ENCODE measurements around the gene GALK2.
"Not testable (repeated sequence)": the region's sequence is repeated elsewhere in the genome, so short reads cannot be mapped to it uniquely, and the experiment has no call there.

The GALK2 gene

GRCh38 chr15:49287481-49287880, 117.4 kb downstream of the GALK2 start:
- DNase-seq: no peak

DNA sequence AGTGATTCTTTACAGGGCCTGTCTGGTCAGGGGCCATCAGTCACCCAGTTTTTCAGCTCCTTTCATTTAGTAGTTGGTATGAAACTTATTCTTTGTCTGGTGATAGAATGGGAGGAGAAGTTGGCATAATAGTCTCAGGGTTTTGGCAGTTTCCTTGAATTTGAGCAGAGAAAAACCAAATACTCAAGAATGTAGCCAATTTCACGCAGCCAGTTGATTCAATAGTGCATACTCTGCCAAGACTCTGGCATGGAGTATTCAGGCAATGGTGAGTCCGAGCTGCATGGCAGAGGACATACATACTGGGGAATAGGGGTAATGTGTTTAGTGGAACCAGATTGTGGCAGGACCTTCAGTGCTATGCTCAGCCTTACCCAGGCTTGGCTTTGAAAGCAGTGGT, 118.3 kb downstream of the GALK2 start:
- no peak for DNase-seq

DNA sequence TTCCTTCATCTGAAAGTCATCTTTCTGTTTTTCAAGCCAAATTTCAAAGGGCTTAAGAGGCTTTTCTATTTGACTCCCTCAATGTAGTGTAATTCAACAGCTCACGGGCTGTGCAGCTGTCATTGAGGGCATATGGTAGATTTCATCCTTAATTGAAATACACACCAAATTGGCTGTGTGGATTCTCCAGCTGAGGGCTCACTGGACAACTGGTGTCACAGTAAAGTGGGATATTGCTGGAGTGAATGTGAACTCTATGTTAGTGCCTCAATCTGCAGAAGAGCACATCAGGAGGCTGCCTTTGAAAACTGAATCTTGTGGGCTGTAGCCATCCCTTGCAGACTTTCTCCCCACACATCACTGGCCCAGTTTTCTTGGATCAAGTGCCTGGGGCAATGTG, 120.1 kb downstream of the GALK2 start:
- no peak for DNase-seq

- no peak for DNase-seq
Measured at GRCh38 chr15:49293941-49294340, 123.9 kb downstream of the GALK2 start.

DNA sequence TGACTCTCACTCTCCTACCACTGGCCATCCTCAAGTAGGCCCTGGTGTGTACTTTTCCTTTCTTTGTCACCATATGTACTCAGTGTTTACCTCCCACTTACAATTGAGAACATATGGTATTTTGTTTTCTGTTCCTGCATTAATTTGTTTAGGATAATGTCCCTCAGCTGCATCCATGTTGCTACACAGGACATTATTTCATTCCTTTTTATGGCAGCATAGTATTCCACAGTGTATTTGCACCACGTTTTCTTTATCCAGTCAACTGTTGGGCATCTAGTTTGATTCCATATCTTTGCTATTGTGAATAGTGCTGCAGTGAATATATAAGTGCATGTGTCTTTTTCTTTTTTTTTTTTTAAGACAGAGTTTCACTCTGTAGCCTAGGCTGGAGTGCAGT, 126.2 kb downstream of the GALK2 start:
- no peak for DNase-seq

DNA sequence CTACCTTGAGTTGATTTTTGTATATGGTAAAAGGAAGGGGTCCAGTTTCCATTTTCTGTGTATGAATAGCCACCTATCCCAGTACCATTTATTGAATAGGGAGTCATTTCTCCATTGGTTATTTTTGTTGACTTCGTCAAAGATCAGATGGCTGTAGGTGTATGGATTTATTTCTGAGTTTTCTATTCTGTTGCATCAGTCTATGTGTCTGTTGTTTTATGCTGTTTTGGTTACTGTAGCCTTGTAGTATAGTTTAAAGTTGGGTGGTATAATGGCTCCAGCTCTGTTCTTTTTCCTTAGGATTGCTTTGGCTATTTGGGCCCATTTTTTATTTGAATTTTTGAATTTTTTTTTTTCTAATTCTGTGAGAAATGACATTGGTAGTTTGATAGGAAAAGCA, 127.5 kb downstream of the GALK2 start:
- DNase-seq: no peak

GRCh38 chr15:49300856-49301255, 130.8 kb downstream of the GALK2 start:
- no peak for DNase-seq

DNA sequence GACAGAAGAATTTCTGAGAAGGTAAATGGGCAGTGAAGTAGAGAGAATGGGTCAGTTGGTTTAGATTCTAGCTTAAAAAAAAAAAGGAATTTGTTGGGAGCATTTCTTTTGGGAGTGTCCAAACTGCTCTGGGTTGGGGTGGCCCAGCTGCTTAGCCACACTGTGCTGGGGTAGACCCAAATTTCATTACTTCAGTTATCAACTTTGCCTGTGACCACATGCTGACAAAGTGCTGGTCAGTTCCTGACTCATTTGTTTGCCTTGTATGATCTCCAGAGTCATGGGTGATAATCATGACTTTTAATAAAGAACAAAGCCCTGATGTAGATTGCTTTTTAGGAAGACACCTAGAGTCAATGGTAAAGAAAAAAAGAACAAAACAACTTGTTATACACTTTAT, 131.5 kb downstream of the GALK2 start:
- DNase-seq: no peak

GRCh38 chr15:49303003-49303402, 133.0 kb downstream of the GALK2 start:
- DNase-seq: no peak

GRCh38 chr15:49306551-49306950, 136.5 kb downstream of the GALK2 start:
- DNase-seq: no peak

DNA sequence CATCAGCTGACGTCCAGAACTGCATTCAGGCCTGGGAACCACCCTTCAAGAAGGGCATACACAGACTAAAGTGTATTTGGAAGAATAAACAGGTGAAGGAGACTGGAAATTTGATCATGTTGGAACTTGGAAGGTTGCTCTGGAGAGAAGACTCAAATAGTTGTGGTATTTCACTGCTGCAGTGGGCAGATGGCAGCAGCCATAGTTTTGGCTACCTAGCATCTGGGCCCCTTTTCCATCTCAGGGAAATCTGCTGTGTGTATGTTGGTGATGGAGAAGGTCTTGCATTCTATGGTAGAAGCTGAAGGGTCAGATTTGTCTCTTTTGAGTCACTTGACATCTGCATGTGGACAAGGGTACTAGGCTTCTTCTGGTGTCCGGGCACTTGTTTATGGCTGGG, 138.6 kb downstream of the GALK2 start:
- no peak for DNase-seq

GRCh38 chr15:49309889-49310288, 139.8 kb downstream of the GALK2 start:
- DNase-seq: no peak

GRCh38 chr15:49313650-49314049, 143.6 kb downstream of the GALK2 start:
- no peak for DNase-seq

DNA sequence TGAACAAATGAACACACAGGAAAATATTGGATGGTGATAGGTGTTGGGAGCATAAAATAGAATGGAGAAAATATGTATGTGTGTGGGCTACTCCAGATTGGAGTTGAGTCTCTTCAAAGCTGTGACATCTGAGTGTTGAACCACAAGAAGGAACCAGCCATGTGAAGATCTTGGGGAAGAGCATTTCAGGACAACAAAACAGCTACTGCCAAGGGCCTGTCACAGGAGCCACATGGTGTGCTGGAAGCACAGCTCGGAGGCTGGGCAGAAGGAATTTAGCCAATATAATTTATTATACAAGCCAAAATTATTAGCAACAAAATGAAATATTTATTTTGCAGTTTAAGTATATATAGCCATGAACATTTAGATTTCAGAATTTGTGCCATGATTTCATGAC, 144.7 kb downstream of the GALK2 start:
- no peak for DNase-seq

DNA sequence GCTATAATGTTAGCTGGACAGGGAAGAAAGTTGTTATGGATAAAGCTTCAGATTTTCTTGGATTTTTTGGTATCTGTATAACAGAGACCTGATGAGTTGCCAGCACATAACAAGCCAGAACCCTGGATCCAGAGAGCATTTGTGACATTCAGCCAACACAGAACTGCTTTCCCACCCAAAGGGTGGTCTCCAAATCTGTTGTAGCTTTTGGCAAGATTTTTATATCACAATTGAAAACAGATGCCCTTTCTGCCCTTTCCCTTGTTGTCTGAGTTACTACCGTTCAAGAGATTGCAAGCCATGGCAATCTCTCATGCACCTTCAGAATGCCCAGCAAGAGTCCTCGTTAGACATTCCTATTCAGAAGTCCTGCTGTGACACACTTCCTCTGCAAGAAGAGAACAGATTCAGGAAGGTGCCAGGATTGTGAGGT, 145.4 kb downstream of the GALK2 start:
- DNase-seq: no peak

DNA sequence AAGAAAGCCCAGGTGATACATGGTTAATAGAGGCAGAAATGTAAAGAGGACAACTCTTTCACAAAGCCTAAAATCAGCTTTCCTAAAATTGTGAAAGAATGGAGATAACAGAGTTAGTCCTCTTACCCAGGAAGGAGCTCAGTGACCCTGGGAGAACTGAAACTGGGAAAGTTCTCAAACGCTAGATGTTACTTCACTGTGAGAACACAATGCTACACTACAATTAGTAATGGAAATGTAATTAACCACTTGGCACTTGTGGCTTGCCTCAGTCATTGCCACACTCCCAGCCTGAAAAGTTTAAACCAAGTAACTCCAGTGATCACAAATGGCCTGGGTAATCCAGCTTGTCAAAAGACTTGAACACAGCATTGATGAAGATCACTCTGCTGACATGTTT, 150.3 kb downstream of the GALK2 start:
- no peak for DNase-seq

GRCh38 chr15:49323207-49323606, 153.2 kb downstream of the GALK2 start:
- no peak for DNase-seq

DNA sequence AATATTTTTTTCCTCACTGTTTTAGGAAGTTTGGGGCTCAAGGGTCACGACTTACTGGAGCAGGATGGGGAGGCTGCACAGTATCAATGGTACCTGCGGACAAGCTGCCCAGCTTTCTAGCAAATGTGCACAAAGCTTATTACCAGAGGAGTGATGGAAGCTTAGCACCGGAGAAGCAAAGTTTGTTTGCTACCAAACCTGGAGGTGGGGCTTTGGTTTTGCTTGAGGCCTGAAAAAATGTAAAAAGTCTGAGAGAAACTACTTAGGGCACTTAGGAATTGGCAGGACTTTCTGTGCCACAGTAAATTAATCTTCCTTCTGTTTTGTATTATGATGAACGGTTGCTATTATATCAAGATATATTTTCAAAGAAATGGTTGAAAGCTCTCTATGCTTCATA, 157.9 kb downstream of the GALK2 start:
- DNase-seq: no peak

- DNase-seq: no peak
Measured at GRCh38 chr15:49328941-49329340, 158.9 kb downstream of the GALK2 start.

DNA sequence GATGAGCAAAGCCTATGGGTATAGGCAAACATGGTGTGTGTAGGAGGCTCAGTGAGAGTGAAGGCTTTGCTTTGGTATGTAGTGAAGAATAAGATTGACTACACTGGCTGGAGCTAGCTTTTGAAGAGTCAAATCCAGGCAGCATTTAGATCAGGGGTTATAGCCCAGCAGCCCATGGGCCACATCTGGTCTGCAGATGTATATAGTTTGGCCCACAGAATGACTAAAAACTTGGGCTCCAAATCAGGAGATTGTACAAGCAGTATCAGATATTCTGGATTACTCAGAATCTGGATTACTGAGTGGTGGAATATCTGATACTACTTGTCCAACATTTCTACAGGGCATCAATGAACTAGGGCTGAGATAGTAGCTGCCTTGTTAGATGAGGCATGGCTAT, 160.1 kb downstream of the GALK2 start:
- no peak for DNase-seq

DNA sequence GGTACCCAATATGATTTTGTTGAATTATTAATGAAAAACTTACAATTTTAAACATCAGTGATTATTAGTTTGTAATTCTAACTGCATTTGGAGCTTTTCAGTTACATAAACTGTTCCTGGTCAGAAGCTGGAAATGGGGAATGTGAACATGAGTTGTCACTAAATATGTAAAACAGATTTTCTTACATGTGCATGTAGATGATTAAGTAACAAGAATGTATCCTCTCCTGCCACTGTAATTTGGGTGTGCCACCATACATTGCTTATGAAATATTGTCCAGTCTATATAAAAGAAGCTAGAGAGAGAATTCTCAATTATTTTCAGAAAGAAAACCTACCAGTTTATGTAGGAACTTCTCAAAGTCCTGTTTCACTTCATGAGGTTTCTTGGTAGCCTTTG, 161.4 kb downstream of the GALK2 start:
- DNase-seq: no peak

DNA sequence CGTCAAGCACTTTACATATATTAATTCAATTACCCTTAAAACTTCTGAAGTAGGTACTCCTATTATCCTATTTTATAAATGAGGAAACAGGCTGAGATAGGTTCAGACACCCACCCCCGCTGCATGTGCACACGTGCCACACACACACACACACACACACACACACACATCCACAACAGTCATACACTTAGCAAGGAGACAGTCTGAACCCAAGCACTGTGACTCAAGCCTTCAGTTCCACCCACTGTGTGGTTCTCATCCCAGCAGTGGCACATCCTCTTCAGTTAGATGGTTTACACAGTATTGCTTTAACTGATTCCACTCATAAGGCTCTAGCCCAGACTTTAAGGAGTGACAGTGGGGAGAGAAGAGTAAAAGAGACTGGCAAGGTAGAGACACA, 161.9 kb downstream of the GALK2 start:
- DNase-seq: no peak

- no peak for DNase-seq
Measured at GRCh38 chr15:49339656-49340055, 169.6 kb downstream of the GALK2 start.

DNA sequence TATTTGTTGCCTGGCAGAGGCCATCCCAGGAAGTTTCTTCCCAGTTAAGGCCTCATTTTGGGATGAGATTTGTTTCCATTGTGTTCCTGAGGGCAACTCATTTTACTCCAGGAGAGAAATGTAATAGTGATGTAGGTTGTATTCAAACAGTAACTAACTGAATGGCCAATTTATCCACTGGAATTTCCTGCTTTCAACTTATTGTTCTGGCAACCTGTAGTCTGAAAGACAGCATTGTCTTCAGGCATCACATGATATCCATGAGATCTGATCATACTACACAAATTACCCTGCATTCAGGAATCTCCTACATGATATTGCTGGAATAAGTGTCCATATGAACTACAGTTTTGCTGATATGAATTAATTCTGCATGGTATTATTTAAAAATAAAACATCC, 173.5 kb downstream of the GALK2 start:
- DNase-seq: no peak

GRCh38 chr15:49354439-49354838, 184.4 kb downstream of the GALK2 start:
- DNase-seq: not testable (repeated sequence)

DNA sequence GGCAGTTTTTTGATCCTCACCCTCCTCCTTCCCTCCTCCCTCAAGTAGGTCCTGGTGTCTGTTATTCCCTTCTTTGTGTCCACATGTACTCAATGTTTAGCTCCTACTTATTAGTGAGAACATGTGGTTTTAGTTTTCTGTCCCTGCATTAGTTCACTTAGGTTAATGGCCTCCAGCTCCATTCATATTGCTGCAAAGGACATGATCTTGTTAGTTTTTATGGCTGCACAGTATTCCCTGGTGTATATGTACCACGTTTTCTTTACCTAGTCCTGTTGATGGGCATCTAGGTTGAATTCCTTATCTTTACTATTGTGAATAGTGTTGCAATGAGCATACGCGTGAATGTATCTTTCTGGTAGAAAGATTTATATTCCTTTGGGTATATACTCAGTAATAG, 191.3 kb downstream of the GALK2 start:
- DNase-seq: no peak

All from activated CD4-positive, alpha-beta T cell treated with anti-CD3 and anti-CD28 coated beads, Interleukin-2, amount 50 U/mL, for 16 hours (primary cell).